HepG2 (cell line): Measurements from ENCODE around the gene SMAD1. TPM values are rescaled to one million over a fixed set of nuclear protein-coding genes. Genes with fewer than 3 reads are reported as not detected.
A peak's percentile ranks its signal among the peaks of the same experiment; 100 is the strongest.

Experiments used
- ATAC-seq: fragments of 200-7000 bp; cut with Tn5 transposase; 3 replicates; pipeline ENCODE4 v1.9.1; 2020; ENCODE audit warnings: mild to moderate bottlenecking, moderate library complexity
- BruUV-seq: library from RNA; stranded (reverse); fragments of 400-500 nt; replicated peaks from 2 replicates; lab custom pipeline; 2021; lab: Mats Ljungman, UMichigan
- CTCF ChIA-PET: fragments of 300-600 bp; formaldehyde crosslinking; extraction: SDS; loops from one replicate; lab custom pipeline; 2021; ENCODE audit warnings: low total read pairs, inconsistent platforms, low intra/inter-chr PET ratio; lab: Yijun Ruan, JAX
- POLR2A ChIA-PET: fragments of 350-600 bp; sonication (Branson Sonifier 250); formaldehyde crosslinking; loops from one replicate; lab custom pipeline; 2020; ENCODE audit warnings: antibody characterized with exemption, inconsistent platforms; lab: Yijun Ruan, JAX
- DNase-seq: peaks from one replicate; pipeline ENCODE4 v3.0.0-alpha.2; 2015; ENCODE audit warnings: low spot score
- FAIRE-seq: peaks from 3 replicates; lab custom pipeline; 2011; peaks lifted over from hg19 to GRCh38; lab: Jason Lieb, UNC
- H2AFZ ChIP-seq: one replicate; pipeline ENCODE4 v1.6.1; 2011; ENCODE audit warnings: low read length, inconsistent platforms
- H3K27ac ChIP-seq: fragments of 300-600 bp; 3 replicates; pipeline ENCODE4 v1.8.0; 2011; ENCODE audit warnings: mixed run types, mild to moderate bottlenecking, mixed read lengths, low read length, inconsistent platforms; ENCODE audit not compliant: insufficient read depth; ENCODE audit errors: extremely low read length
- H3K27me3 ChIP-seq, 2 experiments: fragments of 200-600 bp in 1 of 2; 2 replicates in 1 of 2; 3 replicates in 1 of 2; pipeline versions ENCODE4 v1.6.0 to v1.8.0; 2011; ENCODE audit warnings: low read length in 2 of 2, mild to moderate bottlenecking in 2 of 2, moderate library complexity in 2 of 2, inconsistent platforms in 1 of 2; ENCODE audit not compliant: insufficient read depth in 2 of 2, control insufficient read depth in 1 of 2
- H3K36me3 ChIP-seq, 2 experiments: fragments of 200-600 bp in 1 of 2; replicated peaks in 1 of 2; 2 replicates in 1 of 2; 3 replicates in 1 of 2; pipeline versions ENCODE4 v1.5.1 to v1.8.0; 2011; ENCODE audit warnings: low read length in 2 of 2, inconsistent platforms in 1 of 2; ENCODE audit not compliant: insufficient read depth in 2 of 2, control insufficient read depth in 1 of 2
- H3K4me1 ChIP-seq: 2 replicates; pipeline ENCODE4 v1.5.1; 2012; ENCODE audit warnings: low read length, inconsistent platforms; ENCODE audit not compliant: insufficient read depth
- H3K4me2 ChIP-seq: 2 replicates; pipeline ENCODE4 v1.6.0; 2011; ENCODE audit warnings: low read depth, low read length, inconsistent platforms
- H3K4me3 ChIP-seq, 3 experiments: fragments of 200-600 bp in 1 of 3; sonication (generic), shearing (Covaris generic) in 1 of 3; replicated peaks in 1 of 3; 2 replicates each; pipeline ENCODE4 v1.5.1; 2011 to 2016; ENCODE audit warnings: low read length in 3 of 3, inconsistent platforms in 2 of 3, low read depth in 2 of 3, mild to moderate bottlenecking in 2 of 3, control low read depth in 1 of 3, mixed read lengths in 1 of 3; ENCODE audit not compliant: insufficient read depth in 1 of 3
- H3K79me2 ChIP-seq: one replicate; pipeline ENCODE4 v1.6.1; 2011; ENCODE audit warnings: low read length, inconsistent platforms; ENCODE audit not compliant: insufficient read depth
- H3K9ac ChIP-seq: 2 replicates; pipeline ENCODE4 v1.6.0; 2011; ENCODE audit warnings: mild to moderate bottlenecking, low read depth, low read length, inconsistent platforms; ENCODE audit not compliant: insufficient read depth
- H3K9me3 ChIP-seq: 2 replicates; pipeline ENCODE4 v1.5.1; 2012; ENCODE audit warnings: mild to moderate bottlenecking, low read length
- H4K20me1 ChIP-seq: 2 replicates; pipeline ENCODE4 v1.6.0; 2011; ENCODE audit warnings: inconsistent platforms, mild to moderate bottlenecking, low read length, moderate library complexity; ENCODE audit not compliant: insufficient read depth
- ATF4 ChIP-seq, 2 experiments: fragments of 450-650 bp in 1 of 2; sonication (generic) in 1 of 2; formaldehyde crosslinking; IDR thresholded peaks; 2 replicates each; pipeline versions ENCODE4 v1.5.0 to v1.8.0; 2020 to 2022; ENCODE audit warnings: mild to moderate bottlenecking in 1 of 2, missing genetic modification reagents in 1 of 2
- BCL6 ChIP-seq: IDR thresholded peaks from 2 replicates; pipeline ENCODE4 v1.6.1; 2016; ENCODE audit warnings: missing genetic modification reagents, missing compliant biosample characterization
- FOXA3 ChIP-seq: IDR thresholded peaks from 2 replicates; pipeline ENCODE4 v1.6.1; 2016; ENCODE audit warnings: missing genetic modification reagents, missing compliant biosample characterization
- FOXP1 ChIP-seq, 2 experiments: fragments of 450-650 bp in 1 of 2; IDR thresholded peaks; 2 replicates each; pipeline ENCODE4 v1.6.1; 2017 to 2018; ENCODE audit warnings: antibody characterized with exemption in 1 of 2
- GATAD2A ChIP-seq: IDR thresholded peaks from 2 replicates; pipeline ENCODE4 v1.6.1; 2016
- MNT ChIP-seq: fragments of 450-650 bp; IDR thresholded peaks from 2 replicates; pipeline ENCODE4 v1.6.1; 2016
- NR2F1 ChIP-seq, 2 experiments: fragments of 450-650 bp in 1 of 2; formaldehyde crosslinking in 1 of 2; IDR thresholded peaks; 2 replicates each; pipeline versions ENCODE4 v1.5.0 to v1.6.1; 2016 to 2020; ENCODE audit warnings: mild to moderate bottlenecking in 1 of 2, missing compliant biosample characterization in 1 of 2, missing genetic modification reagents in 1 of 2, moderate library complexity in 1 of 2
- NR2F6 ChIP-seq, 2 experiments: IDR thresholded peaks; 2 replicates each; pipeline ENCODE4 v1.6.1; 2016; ENCODE audit warnings: antibody characterized with exemption in 1 of 2, mild to moderate bottlenecking in 1 of 2
- SKI ChIP-seq: fragments of 450-650 bp; IDR thresholded peaks from one replicate; pipeline ENCODE4 v1.6.1; 2018; ENCODE audit warnings: mild to moderate bottlenecking; ENCODE audit not compliant: partially characterized antibody
- SOX13 ChIP-seq, 3 experiments: fragments of 450-650 bp in 1 of 3; sonication (generic) in 1 of 3; formaldehyde crosslinking in 1 of 3; IDR thresholded peaks in 2 of 3; conservative IDR thresholded peaks in 1 of 3; 2 replicates each; pipeline versions ENCODE4 v1.5.0 to v1.6.1; 2016 to 2020; ENCODE audit warnings: antibody characterized with exemption in 1 of 3, mild to moderate bottlenecking in 1 of 3, missing compliant biosample characterization in 1 of 3, missing genetic modification reagents in 1 of 3, moderate library complexity in 1 of 3
- SOX5 ChIP-seq: IDR thresholded peaks from 2 replicates; pipeline ENCODE4 v1.6.1; 2016; ENCODE audit warnings: borderline replicate concordance
- ZNF12 ChIP-seq: sonication (generic); formaldehyde crosslinking; IDR thresholded peaks from 2 replicates; pipeline ENCODE4 v1.5.0; 2020; ENCODE audit warnings: missing genetic modification reagents
- ZNF138 ChIP-seq: sonication (generic); formaldehyde crosslinking; IDR thresholded peaks from 2 replicates; pipeline ENCODE4 v1.5.0; 2020; ENCODE audit warnings: mild to moderate bottlenecking, low read depth, missing genetic modification reagents
- ZNF276 ChIP-seq: sonication (generic); formaldehyde crosslinking; IDR thresholded peaks from 2 replicates; pipeline ENCODE4 v1.4.0; 2020; ENCODE audit warnings: mild to moderate bottlenecking, low read depth, missing genetic modification reagents
- ZNF577 ChIP-seq: sonication (generic); formaldehyde crosslinking; IDR thresholded peaks from 2 replicates; pipeline ENCODE4 v1.4.0; 2020; ENCODE audit warnings: mild to moderate bottlenecking, low read depth, missing genetic modification reagents, borderline replicate concordance
- ZNF672 ChIP-seq: sonication (generic); formaldehyde crosslinking; IDR thresholded peaks from 2 replicates; pipeline ENCODE4 v1.8.1; 2022; ENCODE audit warnings: missing genetic modification reagents
- WGBS: methylation state at CpG from one replicate; pipeline ENCODE4 v1.1.6; 2017; ENCODE audit warnings: low lambda C conversion rate; 5-methylcytosine and 5-hydroxymethylcytosine counted together
- in situ Hi-C: cut with HindIII; loops from 2 replicates; pipeline ENCODE4 v1.10.0; 2017; ENCODE audit warnings: low pct_unique_long_range_greater_than_20kb; ENCODE audit not compliant: extremely low pct_ligation_motif_present
- intact Hi-C: fragments of 100-400 bp; cut with micrococcal nuclease; formaldehyde crosslinking; loops from one replicate; pipeline ENCODE4 v1.10.0; 2022; ENCODE audit not compliant: unreplicated experiment
- polyA plus RNA-seq, 8 experiments: library from polyadenylated mRNA; depleted of rRNA in 3 of 8; stranded (reverse) in 7 of 8; unstranded in 1 of 8; fragments of >200 nt; fragmentation: Illumina TruSeq in 4 of 8; extraction: Trizol in 4 of 8; gene quantifications; 2 replicates each; pipeline versions ENCODE4 v1.2.1 to v1.2.3, GENCODE V29; 2011 to 2016; ENCODE audit warnings: low read depth in 4 of 8, missing spikeins in 1 of 8, mixed read lengths in 1 of 8; ENCODE audit not compliant: insufficient read depth in 1 of 8
- total RNA-seq, 5 experiments: library from RNA; depleted of rRNA; stranded (reverse); fragments of >200 nt; fragmentation: Illumina TruSeq; extraction: Trizol; gene quantifications; 2 replicates each; pipeline ENCODE4 v1.2.3, GENCODE V29; 2016; ENCODE audit warnings: low read depth in 1 of 5

The SMAD1 gene
- total and polyA plus RNA-seq, 2 of the 13 experiments (the other 11 are each of a cell fraction or from before 2014, with no cell fraction given) = 12.7 to 16.6 TPM

GRCh38 chr4:145513020-145513621 lies 31.5 kb downstream of the SMAD1 start:
- DNase-seq (peak; percentile 12), ATAC-seq (no peak; the same call in 1 of the 3 replicates), FAIRE-seq (no peak)
- no peak overlapping the region for H3K4me2 ChIP-seq
- H3K27me3 ChIP-seq = no peaks in the 10 kb centered on the region
- POLR2A ChIA-PET = no interaction called here
- no peaks in the 10 kb centered on the region for H4K20me1 ChIP-seq
- in situ Hi-C loops (no loop called here), intact Hi-C loops (no loop called here)
- WGBS = 78% methylated on average over 4 of the region's 4 CpGs
- no TSS peak for BruUV-seq
- H3K9me3 ChIP-seq = peaks cover 15% of the 10 kb centered on the region
- H3K4me3 ChIP-seq = no peak overlapping the region
- H3K9ac ChIP-seq = no peak overlapping the region
- H3K27ac ChIP-seq = no peak overlapping the region
- 0 out of 5 replicates have a peak, but pooled peaks cover 0 to 4% of the 10 kb centered on the region in 2 experiments for H3K36me3 ChIP-seq
- peaks cover 20% of the 10 kb centered on the region for H3K4me1 ChIP-seq
- peaks cover 14% of the 10 kb centered on the region for H3K79me2 ChIP-seq
- CTCF ChIA-PET = no interaction called here
- no peak overlapping the region for H2AFZ ChIP-seq
- TF ChIP-seq GATAD2A (CRISPR knock-in tag) (peak; percentile 42), BCL6 (CRISPR knock-in tag) (peak; percentile 38; the same call in 1 of the 2 replicates), ATF4 (CRISPR knock-in tag; IDR thresholded peaks at IDR 0.05) (peak in 1 of 2 experiments; percentile 39; a peak in 2 of 4 replicates), NR2F1 (CRISPR knock-in tag; IDR thresholded peaks at IDR 0.05) (peak in 1 of 2 experiments; percentile 73; a peak in 2 of 4 replicates), SKI (no peak), FOXA3 (peak; percentile 74), ZNF276 (no peak), ZNF12 (CRISPR knock-in tag) (peak; percentile 41; the same call in 1 of the 2 replicates), ZNF672 (CRISPR knock-in tag) (no peak), NR2F6 (IDR thresholded peaks at IDR 0.05) (peak; percentile 72), NR2F6 (CRISPR knock-in tag; IDR thresholded peaks at IDR 0.05) (peak; percentile 47; the same call in 1 of the 2 replicates), SOX13 (IDR thresholded peaks at IDR 0.05) (no peak), SOX13 (CRISPR knock-in tag; conservative IDR thresholded peaks at IDR 0.05 in 1 of 2, IDR thresholded peaks at IDR 0.05 in 1 of 2) (0 out of 4 replicates have a peak, but pooled peaks of 1 of the 2 experiments have one; percentile 12), ZNF577 (CRISPR knock-in tag) (no peak), ZNF138 (CRISPR knock-in tag) (no peak), MNT (no peak), FOXP1 (IDR thresholded peaks at IDR 0.05) (no peak), FOXP1 (CRISPR knock-in tag; IDR thresholded peaks at IDR 0.05) (peak; percentile 88), SOX5 (CRISPR knock-in tag) (peak; percentile 27; the same call in 1 of the 2 replicates)
